Measurements from ENCODE around the gene ZBTB45.

ZBTB45 gene

DNA sequence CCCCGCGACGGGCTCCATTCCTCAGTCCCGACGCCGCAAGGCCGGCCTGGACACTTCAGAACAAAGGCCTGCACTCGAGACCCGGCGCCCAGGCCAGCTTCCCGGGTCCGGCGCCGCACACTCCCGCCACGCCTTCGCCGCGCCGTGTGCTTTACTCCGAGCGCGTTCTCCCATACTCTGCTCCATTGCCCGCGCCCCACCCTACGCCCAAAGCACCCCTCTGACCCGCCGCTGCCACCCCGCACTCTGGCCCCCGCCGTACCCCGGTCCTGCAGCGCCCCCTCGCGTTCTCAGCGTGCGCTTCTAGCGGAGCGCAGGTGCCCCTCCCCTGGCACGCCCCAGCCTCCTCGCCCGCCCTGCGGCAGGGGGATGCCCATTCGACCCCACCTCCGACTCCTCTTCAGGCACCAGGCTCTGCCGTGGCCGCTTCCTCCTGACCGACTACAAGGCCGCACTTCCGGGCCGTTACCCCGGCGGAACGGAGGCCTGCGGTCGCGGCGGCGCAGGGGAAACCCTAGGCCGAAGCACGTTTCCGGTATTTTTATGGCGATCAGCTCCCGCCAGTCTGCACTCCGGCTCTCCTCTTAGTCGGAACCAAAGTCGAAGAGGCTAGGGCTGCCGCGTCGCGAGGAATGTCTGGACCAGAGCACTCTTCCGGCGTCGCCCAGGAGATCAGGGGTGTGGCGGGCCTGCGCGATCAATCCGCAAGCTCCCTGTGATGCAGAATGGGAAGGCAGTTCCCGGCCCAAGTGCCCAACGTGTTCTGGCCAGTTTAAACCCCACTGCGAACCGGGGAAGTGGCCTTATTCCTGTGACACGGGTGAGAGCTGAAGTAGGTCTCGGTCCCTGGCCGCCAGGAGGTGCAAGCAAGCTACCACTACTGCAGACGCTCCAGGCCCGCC lies at the start of gene ZBTB45:
Gene ZBTB45, minus strand, starts transcription at position 456 of the 902 bp plus-strand sequence. CDS start 2,137 bp downstream, outside the sequence.
- peak; percentile 88 to 92 for DNase-seq

- no peak for DNase-seq
Observed at GRCh38 chr19:58568453-58569130, 49.0 kb upstream of the ZBTB45 start.

GRCh38 chr19:58566989-58567388 lies 47.4 kb upstream of the ZBTB45 start:
- no peak for DNase-seq

- no peak for DNase-seq
Observed at GRCh38 chr19:58563823-58564222, 44.2 kb upstream of the ZBTB45 start.

GRCh38 chr19:58563034-58563573 lies 43.5 kb upstream of the ZBTB45 start:
- no peak for DNase-seq

DNA sequence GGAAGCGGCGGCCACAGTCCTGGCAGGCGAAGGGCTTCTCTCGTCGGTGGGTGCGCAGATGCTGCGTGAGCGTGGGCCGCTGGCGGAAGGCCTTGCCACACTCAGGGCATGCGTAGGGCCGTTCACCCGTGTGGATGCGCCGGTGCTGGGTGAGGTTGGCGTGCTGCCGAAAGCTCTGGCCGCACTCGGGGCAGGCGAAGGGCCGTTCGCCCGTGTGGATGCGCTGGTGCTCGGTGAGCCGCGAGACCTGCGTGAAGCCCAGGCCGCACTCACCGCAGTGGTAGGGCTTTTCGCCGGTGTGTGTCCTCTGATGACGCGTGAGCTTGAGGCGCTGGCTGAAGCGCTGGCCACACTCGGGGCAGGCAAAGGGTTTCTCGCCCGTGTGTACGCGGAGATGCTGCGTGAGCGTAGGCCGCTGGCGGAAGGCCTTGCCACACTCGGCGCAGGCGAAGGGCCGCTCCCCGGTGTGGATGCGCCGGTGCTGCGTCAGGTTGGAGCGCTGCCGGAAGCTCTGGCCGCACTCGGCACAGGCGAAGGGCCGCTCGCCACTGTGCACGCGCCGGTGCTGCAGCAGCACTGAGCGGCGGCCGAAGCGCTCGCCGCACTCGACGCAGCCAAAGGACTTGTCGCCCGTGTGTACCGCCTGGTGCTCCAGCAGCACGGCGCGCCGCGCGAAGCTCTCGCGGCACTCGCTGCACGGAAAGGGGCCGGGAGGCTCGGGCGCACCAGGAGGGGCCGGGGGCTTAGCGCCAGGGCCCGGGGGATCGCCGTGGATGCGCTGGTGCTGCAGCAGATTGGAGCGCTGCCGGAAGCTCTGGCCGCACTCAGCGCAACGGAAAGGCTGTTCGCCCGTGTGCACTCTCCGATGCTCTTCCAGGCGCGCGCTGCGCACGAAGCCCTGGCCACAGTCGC lies 42.8 kb upstream of the ZBTB45 start:
- DNase-seq: peak in 1 of 2 donors; percentile 39

GRCh38 chr19:58561373-58562121 lies 41.9 kb upstream of the ZBTB45 start:
- DNase-seq: no peak

DNA sequence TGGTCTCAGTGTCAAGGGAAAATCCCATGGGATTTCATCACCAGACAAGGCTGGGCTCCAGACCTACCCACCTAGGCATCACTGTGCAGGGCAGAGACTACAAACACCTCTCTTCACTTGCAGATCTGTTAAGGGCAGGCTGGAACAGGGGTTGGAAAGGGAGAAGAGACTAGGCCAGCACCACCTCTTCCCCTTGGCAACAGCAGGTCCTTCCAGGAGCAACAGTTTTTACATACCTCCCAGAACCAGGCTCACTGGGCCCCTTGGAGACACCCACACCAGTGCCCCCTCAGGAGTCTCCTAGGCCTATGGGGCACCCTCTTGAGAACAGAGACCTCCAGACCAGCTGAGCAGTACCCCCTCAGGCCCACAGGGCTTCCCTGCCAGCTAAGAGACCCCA lies 41.3 kb upstream of the ZBTB45 start:
- no peak for DNase-seq

DNA sequence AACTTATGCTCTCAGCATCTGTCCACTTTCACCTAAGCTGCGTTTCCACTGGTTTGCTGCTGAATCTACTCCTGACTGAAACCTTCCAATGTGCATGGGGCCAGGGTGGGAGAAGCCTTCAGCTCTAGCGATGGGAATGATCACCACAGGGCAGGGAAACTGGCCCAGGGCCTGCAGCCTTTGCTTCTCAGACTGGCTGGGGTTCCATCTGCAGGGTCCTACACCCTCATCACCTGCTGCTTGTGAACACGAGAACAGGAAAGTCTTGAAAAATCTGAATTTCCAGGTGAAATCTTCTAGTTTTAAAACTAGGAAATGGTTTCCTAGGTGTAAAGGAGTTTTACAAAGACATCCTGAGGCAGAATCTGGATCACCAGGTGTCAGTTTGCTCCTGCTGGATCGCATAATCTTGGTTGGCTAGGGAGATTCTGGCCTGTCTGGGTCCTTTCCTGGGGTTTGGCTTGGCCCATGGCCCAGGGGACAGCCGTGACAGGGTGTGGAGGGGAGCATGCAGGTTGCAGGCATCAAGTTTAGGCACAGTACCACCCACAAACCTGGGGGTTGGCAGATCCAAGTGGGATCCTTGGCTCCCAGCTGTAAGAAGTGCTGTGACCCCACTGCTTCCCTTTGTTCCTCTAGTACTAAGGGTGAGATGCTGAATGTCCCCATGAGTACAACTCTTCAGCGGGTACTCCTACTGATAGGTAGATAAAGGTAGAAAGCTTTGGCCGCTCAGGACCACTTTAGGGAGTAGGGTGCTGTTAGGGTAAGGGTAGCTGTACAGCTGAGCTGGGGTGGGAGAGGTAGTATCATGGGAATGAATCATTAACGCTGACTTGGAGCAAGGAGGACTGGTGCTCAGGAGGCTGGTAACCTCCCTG lies 40.6 kb upstream of the ZBTB45 start:
- DNase-seq: no peak

- DNase-seq: peak; percentile 70
Observed at GRCh38 chr19:58559275-58560006, 39.8 kb upstream of the ZBTB45 start.

GRCh38 chr19:58558623-58559274 lies 39.1 kb upstream of the ZBTB45 start:
- peak; percentile 99 to 100 for DNase-seq

- peak; percentile 48 to 53 for DNase-seq
Observed at GRCh38 chr19:58558066-58558622, 38.5 kb upstream of the ZBTB45 start, which contains the start of gene UBE2M. Gene UBE2M (minus strand): TSS chr19:58558611. CDS start chr19:58558381, 230 bp downstream.

- no peak for DNase-seq
Observed at GRCh38 chr19:58557221-58558065, 37.8 kb upstream of the ZBTB45 start.

DNA sequence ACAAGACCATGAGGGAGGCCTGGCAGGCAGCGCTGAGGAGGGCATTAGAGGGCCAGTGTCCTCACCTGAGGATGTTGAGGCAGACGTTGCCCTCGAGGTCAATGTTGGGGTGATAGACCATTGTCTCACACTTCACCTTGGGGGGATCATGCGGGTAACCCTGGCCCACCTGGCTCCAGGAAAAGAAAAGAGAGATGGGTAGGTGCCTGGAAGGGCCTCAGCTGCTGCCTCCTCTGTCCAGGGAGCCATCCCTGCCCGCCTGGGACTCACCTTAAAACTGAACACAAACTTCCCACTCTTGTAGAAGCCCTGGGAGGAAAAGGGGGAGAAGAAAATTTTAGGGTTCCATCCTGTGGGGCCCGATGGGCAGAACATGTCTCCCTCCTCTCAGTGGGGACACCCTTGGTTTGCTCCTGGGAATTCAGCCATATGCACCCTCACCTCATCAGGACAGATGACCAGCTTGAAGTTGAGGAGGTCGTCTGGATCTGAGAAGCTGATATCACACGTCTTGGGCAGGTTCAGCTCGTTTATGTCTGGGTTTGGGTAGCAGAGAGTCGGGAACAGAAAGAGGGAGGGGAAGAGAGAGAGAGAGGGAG lies 37.1 kb upstream of the ZBTB45 start:
- no peak for DNase-seq

DNA sequence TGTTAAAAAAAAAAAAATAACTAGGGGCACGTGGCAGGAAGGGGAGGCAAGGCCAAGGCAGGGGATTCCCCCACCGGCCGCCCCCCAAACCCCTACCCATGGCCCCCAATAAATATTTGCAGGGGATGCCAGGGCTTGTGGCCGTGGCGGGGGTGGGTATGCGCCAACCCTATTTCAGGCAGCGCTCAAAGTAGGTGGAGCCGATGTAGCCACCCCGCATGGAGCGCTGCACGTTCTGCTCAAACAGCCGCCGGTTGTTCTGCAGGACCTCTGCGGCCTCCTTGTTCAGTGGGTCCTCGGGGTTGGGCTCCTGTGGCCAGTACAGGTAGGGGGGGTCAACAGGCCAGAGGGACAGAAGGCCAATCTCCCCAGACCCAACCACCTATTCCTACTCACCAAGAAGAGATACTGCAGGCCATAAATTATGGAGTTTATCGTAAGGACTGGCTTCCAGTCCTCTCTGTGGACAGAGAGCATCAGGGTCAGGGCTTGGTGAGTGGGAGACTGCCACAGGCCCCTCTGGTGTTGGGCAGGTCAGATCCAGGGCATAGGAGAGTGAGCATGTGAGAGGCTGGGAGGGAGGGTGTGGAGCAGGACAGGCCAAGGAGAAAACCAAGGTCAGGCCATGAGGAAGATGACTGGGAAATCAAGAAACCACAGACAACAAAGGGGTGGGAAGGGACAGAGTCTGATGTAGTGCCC lies 36.5 kb upstream of the ZBTB45 start:
- no peak for DNase-seq

DNA sequence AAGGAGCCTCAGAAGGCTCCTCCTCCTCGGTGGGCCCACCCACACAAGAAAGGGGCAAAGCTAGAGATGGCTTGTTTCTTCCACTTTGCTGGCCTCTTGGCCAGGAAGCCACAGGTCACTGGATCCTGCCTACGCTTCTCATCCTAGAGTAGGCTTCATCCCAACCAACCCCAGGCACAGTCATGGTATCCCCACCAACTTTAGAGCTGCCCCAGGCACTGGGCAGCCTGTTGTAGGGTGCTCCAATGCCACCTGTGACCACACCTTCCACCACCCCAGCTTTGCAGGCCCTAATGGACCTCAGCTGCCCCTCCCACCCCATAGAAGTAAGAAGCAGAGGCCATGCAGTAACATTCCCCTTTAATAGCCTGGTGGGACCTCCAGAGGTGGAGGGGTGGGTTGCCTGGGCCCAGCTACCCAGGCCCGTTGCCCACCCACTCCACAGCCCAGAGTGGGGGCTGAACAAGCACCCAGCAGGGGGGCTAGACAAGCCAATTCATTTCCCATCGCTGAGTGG lies 35.8 kb upstream of the ZBTB45 start:
- DNase-seq: no peak
